Adrenal gland (tissue), 5 donors: ENCODE results near the gene MAPK12.

Experiments used
- CTCF ChIP-seq, 6 experiments: fragments of 450-650 bp in 4 of 6; fragments of 200-600 bp in 2 of 6; sonication (generic) in 1 of 6; IDR thresholded peaks; 1 replicate in 5 of 6; 2 replicates in 1 of 6; pipeline versions ENCODE4 v1.5.1 to v1.8.0; 2016 to 2021; ENCODE audit warnings: antibody characterized with exemption in 6 of 6, mild to moderate bottlenecking in 2 of 6, moderate library complexity in 1 of 6
- POLR2A ChIP-seq, 2 donors: fragments of 450-650 bp; IDR thresholded peaks; one replicate each; pipeline ENCODE4 v1.6.1; 2017; ENCODE audit warnings: antibody characterized with exemption in 2 of 2, mild to moderate bottlenecking in 2 of 2, moderate library complexity in 1 of 2
- donor health status: DM: no; HTN: no; CAD: no.

DNA sequence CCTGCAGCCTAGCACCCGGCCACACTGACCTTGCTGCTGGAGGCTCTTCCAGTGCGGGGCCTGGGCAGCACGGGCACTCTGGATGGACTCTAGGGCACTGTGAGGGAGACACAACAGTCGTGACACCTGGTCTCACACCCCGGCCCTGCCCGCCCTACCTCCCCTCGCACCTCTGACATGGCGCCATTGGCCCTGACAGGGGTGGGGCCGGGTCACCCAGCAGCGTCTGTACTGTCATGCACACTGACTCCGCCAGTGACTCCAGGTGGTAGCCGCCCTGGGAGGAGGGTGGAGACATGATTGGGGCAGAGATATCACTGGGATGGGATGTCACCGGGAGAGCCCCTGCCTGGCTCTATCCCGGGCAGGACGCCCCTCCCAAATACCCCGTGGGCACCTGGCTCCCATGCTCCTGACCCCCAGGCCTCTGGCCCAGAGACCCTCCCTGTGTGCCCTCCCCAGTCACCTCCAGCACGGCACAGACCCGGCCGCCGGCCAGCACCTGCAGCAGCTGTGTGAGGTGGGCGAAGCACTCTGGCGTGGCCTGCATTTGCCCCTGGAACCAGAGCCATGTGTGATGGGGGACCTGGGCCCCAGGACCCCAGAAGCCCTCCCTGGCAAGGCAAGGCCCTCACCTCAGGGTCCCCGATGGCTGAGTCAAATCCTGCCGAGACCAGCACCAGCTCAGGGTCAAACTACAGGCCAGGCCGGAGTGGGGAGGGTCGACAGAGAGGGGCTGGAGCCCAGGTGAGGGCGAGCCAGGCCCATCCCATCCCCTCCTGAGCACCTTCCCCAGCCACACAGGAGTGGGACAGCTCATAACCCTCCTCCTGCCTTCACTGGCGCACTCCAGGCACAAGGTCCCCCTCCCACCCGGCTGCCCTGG is 13.0 kb downstream of the MAPK12 start:
- TF ChIP-seq CTCF (IDR thresholded peaks at IDR 0.05) (no peak), POLR2A (IDR thresholded peaks at IDR 0.05) (no peak)
